Myocyte (in vitro differentiated cells): ENCODE measurements around the gene TMEM178B. TPM values are rescaled to one million over a fixed set of nuclear protein-coding genes. Genes with fewer than 3 reads are reported as not detected.
"Not testable (repeated sequence)": the region's sequence is repeated elsewhere in the genome, so short reads cannot be mapped to it uniquely, and the experiment has no call there.

Source experiments
- DNase-seq: peaks from one replicate; pipeline ENCODE4 v3.0.0-alpha.2; 2012; ENCODE audit warnings: low read depth
- total RNA-seq: library from RNA; depleted of rRNA; stranded (reverse); fragments of >200 nt; gene quantifications from 2 replicates; pipeline ENCODE4 v1.2.3, GENCODE V29; 2014

Gene TMEM178B
- total RNA-seq, 1 donor from 2014 or later, result 6.8 TPM

- DNase-seq, result no peak
Measured at GRCh38 chr7:141381794-141382427, 308.0 kb downstream of the TMEM178B start.

GRCh38 chr7:141383356-141383755 is 309.5 kb downstream of the TMEM178B start:
- not testable (repeated sequence) for DNase-seq

GRCh38 chr7:141386881-141387280 is 313.0 kb downstream of the TMEM178B start:
- no peak for DNase-seq

- no peak for DNase-seq
Measured at GRCh38 chr7:141387521-141388217, 313.8 kb downstream of the TMEM178B start.

- DNase-seq, result no peak
Measured at GRCh38 chr7:141389140-141389796, 315.4 kb downstream of the TMEM178B start.

- no peak for DNase-seq
Measured at GRCh38 chr7:141390339-141390738, 316.5 kb downstream of the TMEM178B start.

- DNase-seq, result no peak
Measured at GRCh38 chr7:141393056-141393455, 319.2 kb downstream of the TMEM178B start.

GRCh38 chr7:141397236-141398163 is 323.6 kb downstream of the TMEM178B start:
- no peak for DNase-seq

- DNase-seq, result no peak
Measured at GRCh38 chr7:141400356-141400755, 326.5 kb downstream of the TMEM178B start.

GRCh38 chr7:141402277-141402996 is 328.6 kb downstream of the TMEM178B start:
- DNase-seq, result no peak

- not testable (repeated sequence) for DNase-seq
Measured at GRCh38 chr7:141403846-141404245, 330.0 kb downstream of the TMEM178B start.

- DNase-seq, result no peak
Measured at GRCh38 chr7:141406347-141406746, 332.5 kb downstream of the TMEM178B start.

- DNase-seq, result peak; percentile 35
Measured at GRCh38 chr7:141407893-141408292, 334.0 kb downstream of the TMEM178B start.

- no peak for DNase-seq
Measured at GRCh38 chr7:141408440-141408839, 334.6 kb downstream of the TMEM178B start.

GRCh38 chr7:141409219-141409618 is 335.4 kb downstream of the TMEM178B start:
- no peak for DNase-seq

- no peak for DNase-seq
Measured at GRCh38 chr7:141409801-141410329, 336.0 kb downstream of the TMEM178B start.

- no peak for DNase-seq
Measured at GRCh38 chr7:141410353-141411000, 336.6 kb downstream of the TMEM178B start.

GRCh38 chr7:141411133-141411532 is 337.3 kb downstream of the TMEM178B start:
- DNase-seq, result no peak

GRCh38 chr7:141415999-141416398 is 342.1 kb downstream of the TMEM178B start:
- no peak for DNase-seq
